ENCODE measurements around the gene INPP4B. TPM values are rescaled to one million over a fixed set of nuclear protein-coding genes. Genes with fewer than 3 reads are reported as not detected.
"Not testable (repeated sequence)": the region's sequence is repeated elsewhere in the genome, so short reads cannot be mapped to it uniquely, and the experiment has no call there.

The INPP4B gene
- total RNA-seq, 1 donor from 2014 or later: 16.8 TPM

- no peaks in the 10 kb centered on the region for H3K36me3 Mint-ChIP-seq (ENCODE audit: low read depth)
- no peak for DNase-seq (ENCODE audit: low spot score)
- peak overlapping the region; percentile 6 for H3K4me3 Mint-ChIP-seq
- intact Hi-C loops (cut with micrococcal nuclease): loop anchor here (2.0 to 5.0 kb wide), 2 partner anchors 29 to 465 kb away; partner anchors contain the start of gene INPP4B
- H3K27ac Mint-ChIP-seq: peak overlapping the region; percentile 61
- no peaks in the 10 kb centered on the region for H3K27me3 Mint-ChIP-seq (ENCODE audit: insufficient read depth)
- peaks cover 21% of the 10 kb centered on the region for H3K4me1 Mint-ChIP-seq (ENCODE audit: low read depth)
- H3K9me3 Mint-ChIP-seq: no peaks in the 10 kb centered on the region
These were observed 28.7 kb downstream of the INPP4B start for GRCh38 chr4:142817442-142817841.

- Mint-ChIP-seq H3K4me3 (no peak overlapping the region), H3K27ac (no peak overlapping the region), H3K9me3 (no peaks in the 10 kb centered on the region), H3K36me3 (ENCODE audit: low read depth) (no peaks in the 10 kb centered on the region), H3K4me1 (ENCODE audit: low read depth) (peaks cover 31% of the 10 kb centered on the region), H3K27me3 (ENCODE audit: insufficient read depth) (no peaks in the 10 kb centered on the region)
- DNase-seq (ENCODE audit: low spot score): no peak
- intact Hi-C loops (cut with micrococcal nuclease): loop anchor here (1.0 to 5.0 kb wide), 3 partner anchors 8 to 464 kb away; partner anchors contain the start of gene INPP4B
These were observed 30.3 kb downstream of the INPP4B start for GRCh38 chr4:142815834-142816233.

DNA sequence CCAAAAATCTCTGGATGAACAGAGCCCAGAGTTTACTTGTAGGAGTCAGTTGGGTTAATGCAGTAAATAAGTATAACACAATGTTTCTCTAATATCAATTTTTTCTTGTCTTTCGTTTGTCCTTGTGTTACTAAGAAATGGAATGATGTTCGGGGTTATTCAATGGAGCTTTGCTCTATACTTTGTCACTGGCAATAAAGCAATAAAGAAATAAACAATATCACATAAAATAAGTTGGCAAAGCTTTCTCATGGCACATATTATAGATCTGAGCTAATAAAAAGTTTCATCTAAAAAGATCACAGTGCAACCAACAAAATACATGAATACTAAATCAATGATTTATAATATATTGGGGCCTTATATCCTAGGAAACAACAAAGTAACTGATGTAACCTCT is 32.7 kb downstream of the INPP4B start:
- no peak overlapping the region for H3K27ac Mint-ChIP-seq
- no peak overlapping the region for H3K4me3 Mint-ChIP-seq
- intact Hi-C loops (cut with micrococcal nuclease): no loop called here
- no peaks in the 10 kb centered on the region for H3K36me3 Mint-ChIP-seq (ENCODE audit: low read depth)
- no peak for DNase-seq (ENCODE audit: low spot score)
- H3K4me1 Mint-ChIP-seq (ENCODE audit: low read depth): peaks cover 33% of the 10 kb centered on the region
- no peaks in the 10 kb centered on the region for H3K27me3 Mint-ChIP-seq (ENCODE audit: insufficient read depth)
- H3K9me3 Mint-ChIP-seq: no peaks in the 10 kb centered on the region

GRCh38 chr4:142812091-142812490 is 34.0 kb downstream of the INPP4B start:
- no peak for DNase-seq (ENCODE audit: low spot score)
- Mint-ChIP-seq H3K27ac (no peak overlapping the region), H3K4me3 (no peak overlapping the region), H3K36me3 (ENCODE audit: low read depth) (no peaks in the 10 kb centered on the region), H3K27me3 (ENCODE audit: insufficient read depth) (no peaks in the 10 kb centered on the region), H3K9me3 (no peaks in the 10 kb centered on the region), H3K4me1 (ENCODE audit: low read depth) (peaks cover 20% of the 10 kb centered on the region)
- intact Hi-C loops (cut with micrococcal nuclease): no loop called here

DNA sequence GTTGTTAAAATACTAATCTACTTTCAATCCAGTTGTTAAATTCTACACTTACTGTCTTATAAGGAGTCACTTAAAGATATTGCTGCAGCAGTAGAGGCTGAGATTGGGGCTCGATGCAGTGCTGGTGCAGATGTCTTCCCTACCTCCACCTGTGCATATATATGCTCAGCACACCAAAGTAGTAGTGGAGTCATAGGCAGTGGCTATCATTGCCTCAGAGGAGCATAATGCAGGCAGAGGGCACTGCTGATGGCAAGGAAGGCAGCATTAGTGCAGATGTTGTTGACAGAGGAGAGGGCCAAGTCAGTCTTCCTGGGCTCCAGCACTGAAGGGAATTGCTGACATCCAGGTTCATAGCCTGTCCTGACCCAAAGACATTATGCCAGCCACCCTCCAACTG is 35.1 kb downstream of the INPP4B start:
- no peak for DNase-seq (ENCODE audit: low spot score)
- H3K4me1 Mint-ChIP-seq (ENCODE audit: low read depth): peaks cover 17% of the 10 kb centered on the region
- no peaks in the 10 kb centered on the region for H3K9me3 Mint-ChIP-seq
- H3K4me3 Mint-ChIP-seq: no peak overlapping the region
- H3K27me3 Mint-ChIP-seq (ENCODE audit: insufficient read depth): no peaks in the 10 kb centered on the region
- no peak overlapping the region for H3K27ac Mint-ChIP-seq
- H3K36me3 Mint-ChIP-seq (ENCODE audit: low read depth): no peaks in the 10 kb centered on the region
- intact Hi-C loops (cut with micrococcal nuclease): no loop called here

GRCh38 chr4:142809559-142809958 is 36.5 kb downstream of the INPP4B start:
- no peak for DNase-seq (ENCODE audit: low spot score)
- Mint-ChIP-seq H3K4me3 (no peak overlapping the region), H3K27ac (no peak overlapping the region), H3K9me3 (no peaks in the 10 kb centered on the region), H3K36me3 (ENCODE audit: low read depth) (no peaks in the 10 kb centered on the region), H3K27me3 (ENCODE audit: insufficient read depth) (no peaks in the 10 kb centered on the region), H3K4me1 (ENCODE audit: low read depth) (peaks cover 12% of the 10 kb centered on the region)
- intact Hi-C loops (cut with micrococcal nuclease): no loop called here

DNA sequence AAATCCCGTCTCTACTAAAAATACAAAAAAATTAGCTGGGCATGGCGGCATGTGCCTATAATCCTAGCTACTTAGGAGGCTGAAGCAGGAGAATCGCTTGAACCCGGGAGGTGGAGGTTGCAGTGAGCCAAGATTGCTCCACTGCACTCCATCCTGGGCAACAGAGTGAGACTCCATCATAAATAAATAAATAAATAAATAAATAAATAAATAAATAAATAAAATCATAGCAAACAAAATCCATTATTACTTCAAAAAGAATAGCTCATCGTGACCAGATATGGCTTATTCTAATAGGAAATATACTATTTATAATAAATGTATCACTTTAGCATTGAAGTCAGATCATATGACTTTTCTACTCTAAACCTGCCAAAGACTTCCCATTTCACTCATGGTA is 42.2 kb downstream of the INPP4B start:
- H3K4me3 Mint-ChIP-seq; H3K27me3 Mint-ChIP-seq (ENCODE audit: insufficient read depth); H3K36me3 Mint-ChIP-seq (ENCODE audit: low read depth); intact Hi-C loops (cut with micrococcal nuclease); H3K9me3 Mint-ChIP-seq; H3K27ac Mint-ChIP-seq; DNase-seq (ENCODE audit: low spot score): not testable (repeated sequence)
- peaks cover 19% of the 10 kb centered on the region for H3K4me1 Mint-ChIP-seq (ENCODE audit: low read depth)

- Mint-ChIP-seq H3K27me3 (ENCODE audit: insufficient read depth) (peaks cover 2% of the 10 kb centered on the region), H3K4me1 (ENCODE audit: low read depth) (peaks cover 19% of the 10 kb centered on the region), H3K4me3 (no peak overlapping the region), H3K9me3 (no peaks in the 10 kb centered on the region), H3K36me3 (ENCODE audit: low read depth) (peaks cover 4% of the 10 kb centered on the region), H3K27ac (no peak overlapping the region)
- intact Hi-C loops (cut with micrococcal nuclease): no loop called here
- no peak for DNase-seq (ENCODE audit: low spot score)
These were observed 44.1 kb downstream of the INPP4B start for GRCh38 chr4:142801966-142802365.

DNA sequence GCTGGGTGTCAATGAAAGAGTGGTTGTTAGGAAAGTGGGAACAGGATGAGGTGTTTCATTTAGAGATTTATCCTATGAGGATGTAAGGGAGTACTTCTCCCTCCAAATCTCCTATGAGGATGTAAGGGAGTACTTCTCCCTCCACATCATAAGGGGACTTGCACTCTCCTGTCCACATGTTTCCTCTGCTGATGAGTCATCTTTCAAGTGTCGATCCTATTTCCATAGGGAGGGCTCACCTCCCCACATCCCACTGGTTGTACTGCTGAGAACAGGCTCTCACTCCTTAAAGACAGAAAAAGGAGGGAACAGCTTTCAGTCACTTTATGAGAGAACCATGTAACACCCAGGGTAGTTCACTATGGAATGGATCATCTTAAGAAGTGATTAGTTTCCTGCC is 65.0 kb downstream of the INPP4B start:
- H3K36me3 Mint-ChIP-seq (ENCODE audit: low read depth): no peaks in the 10 kb centered on the region
- no peak overlapping the region for H3K4me3 Mint-ChIP-seq
- intact Hi-C loops (cut with micrococcal nuclease): no loop called here
- H3K27ac Mint-ChIP-seq: no peak overlapping the region
- peaks cover 3% of the 10 kb centered on the region for H3K4me1 Mint-ChIP-seq (ENCODE audit: low read depth)
- no peaks in the 10 kb centered on the region for H3K27me3 Mint-ChIP-seq (ENCODE audit: insufficient read depth)
- no peaks in the 10 kb centered on the region for H3K9me3 Mint-ChIP-seq
- DNase-seq (ENCODE audit: low spot score): no peak

GRCh38 chr4:142778900-142779299 is 67.2 kb downstream of the INPP4B start:
- no peaks in the 10 kb centered on the region for H3K27me3 Mint-ChIP-seq (ENCODE audit: insufficient read depth)
- no peaks in the 10 kb centered on the region for H3K9me3 Mint-ChIP-seq
- H3K36me3 Mint-ChIP-seq (ENCODE audit: low read depth): no peaks in the 10 kb centered on the region
- H3K4me3 Mint-ChIP-seq: no peak overlapping the region
- intact Hi-C loops (cut with micrococcal nuclease): no loop called here
- DNase-seq (ENCODE audit: low spot score): no peak
- H3K4me1 Mint-ChIP-seq (ENCODE audit: low read depth): peaks cover 6% of the 10 kb centered on the region
- H3K27ac Mint-ChIP-seq: no peak overlapping the region

DNA sequence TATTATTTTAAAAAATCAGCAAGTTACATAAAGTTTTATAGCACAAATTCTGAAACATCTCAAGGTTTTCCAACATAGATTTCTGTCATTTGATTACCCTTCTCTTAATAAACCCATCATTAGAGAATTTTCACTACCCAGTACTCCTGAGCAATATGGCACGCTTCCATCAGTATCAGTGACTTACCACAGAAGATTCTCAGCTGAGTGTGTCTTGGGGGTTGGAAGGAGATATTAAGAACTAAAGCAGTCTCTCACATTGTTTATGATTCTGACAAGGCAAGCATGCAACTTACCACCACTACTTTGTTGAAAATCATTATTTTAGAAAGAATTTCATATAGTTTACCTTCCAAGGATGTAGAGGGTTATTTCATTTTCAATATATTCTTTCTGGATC is 67.7 kb downstream of the INPP4B start:
- intact Hi-C loops (cut with micrococcal nuclease): no loop called here
- Mint-ChIP-seq H3K4me3 (no peak overlapping the region), H3K36me3 (ENCODE audit: low read depth) (no peaks in the 10 kb centered on the region), H3K9me3 (no peaks in the 10 kb centered on the region), H3K27me3 (ENCODE audit: insufficient read depth) (no peaks in the 10 kb centered on the region), H3K27ac (no peak overlapping the region), H3K4me1 (ENCODE audit: low read depth) (peaks cover 6% of the 10 kb centered on the region)
- no peak for DNase-seq (ENCODE audit: low spot score)

DNA sequence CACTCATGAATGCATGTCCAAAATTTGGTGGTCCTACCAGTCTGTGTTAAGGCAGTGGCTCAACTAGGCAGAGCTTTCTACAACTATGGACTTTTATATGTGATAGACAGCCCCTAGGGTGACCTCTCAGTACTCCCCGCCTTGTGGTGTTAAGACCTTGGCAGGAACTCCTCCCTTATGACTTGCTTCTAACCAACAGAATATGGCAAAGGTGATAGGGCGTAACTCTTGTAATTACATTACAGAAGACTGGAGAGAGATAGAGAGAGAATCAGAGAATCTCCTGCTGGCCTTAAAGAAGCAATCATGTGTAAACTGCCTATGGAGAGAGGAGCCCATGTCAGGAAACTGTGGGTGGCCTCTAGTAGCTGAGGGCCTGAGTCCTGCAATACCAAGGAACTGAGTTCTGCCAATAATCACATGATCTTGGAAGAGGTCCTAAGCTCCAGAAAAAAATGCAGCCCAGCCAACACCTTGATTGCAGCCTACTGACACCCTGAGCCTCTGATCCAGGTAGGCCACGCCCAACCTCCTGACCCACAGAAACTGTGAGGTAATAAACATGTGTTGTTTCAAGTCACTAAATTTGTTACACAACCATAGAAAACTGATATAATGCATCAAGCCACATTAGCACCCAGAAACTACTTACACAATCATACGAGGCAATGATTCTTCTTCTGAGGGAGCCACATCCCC is 68.9 kb downstream of the INPP4B start:
- Mint-ChIP-seq H3K4me1 (ENCODE audit: low read depth) (peaks cover 6% of the 10 kb centered on the region), H3K27ac (no peak overlapping the region), H3K36me3 (ENCODE audit: low read depth) (no peaks in the 10 kb centered on the region), H3K4me3 (no peak overlapping the region), H3K27me3 (ENCODE audit: insufficient read depth) (no peaks in the 10 kb centered on the region), H3K9me3 (no peaks in the 10 kb centered on the region)
- intact Hi-C loops (cut with micrococcal nuclease): no loop called here
- no peak for DNase-seq (ENCODE audit: low spot score)

DNA sequence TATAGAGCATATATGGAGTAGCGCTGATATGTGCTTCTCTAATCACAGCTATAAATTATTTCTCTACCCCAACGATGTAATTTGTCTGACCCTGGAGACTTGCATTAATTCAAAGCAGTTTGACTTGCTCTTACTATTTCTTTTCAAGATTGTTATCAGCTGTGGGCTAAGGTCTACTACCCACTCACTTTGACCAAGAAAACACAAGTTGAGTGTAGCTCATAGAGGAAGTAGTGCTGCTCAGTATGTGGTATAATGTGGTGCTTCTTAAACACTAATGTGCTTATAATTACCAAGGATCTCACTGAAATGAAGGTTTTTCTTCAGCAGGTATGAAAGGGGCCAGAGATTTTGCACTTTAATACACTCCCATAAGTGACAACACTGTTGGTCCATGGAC is 70.1 kb downstream of the INPP4B start:
- H3K4me3 Mint-ChIP-seq: no peak overlapping the region
- H3K36me3 Mint-ChIP-seq (ENCODE audit: low read depth): no peaks in the 10 kb centered on the region
- no peaks in the 10 kb centered on the region for H3K27me3 Mint-ChIP-seq (ENCODE audit: insufficient read depth)
- H3K4me1 Mint-ChIP-seq (ENCODE audit: low read depth): peaks cover 6% of the 10 kb centered on the region
- no peak for DNase-seq (ENCODE audit: low spot score)
- intact Hi-C loops (cut with micrococcal nuclease): no loop called here
- no peaks in the 10 kb centered on the region for H3K9me3 Mint-ChIP-seq
- no peak overlapping the region for H3K27ac Mint-ChIP-seq

DNA sequence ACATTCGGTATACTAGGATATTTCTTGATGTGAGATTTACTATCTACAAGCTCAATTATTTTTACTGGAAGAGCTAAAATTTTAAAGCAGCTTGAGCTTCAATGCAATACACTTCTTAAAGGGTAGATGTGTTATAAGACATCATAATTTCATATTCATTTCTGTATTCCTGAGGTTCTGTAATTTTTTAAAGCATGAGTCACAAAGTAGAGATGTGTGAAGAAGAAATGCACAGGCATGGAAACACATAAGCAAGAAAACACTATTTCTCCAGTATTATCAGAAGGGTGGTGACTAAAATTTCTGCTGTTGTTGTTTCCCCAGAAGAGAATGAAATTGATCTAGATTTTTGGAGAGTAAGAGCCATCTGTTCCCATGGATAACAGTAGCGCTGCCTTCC is 72.6 kb downstream of the INPP4B start:
- intact Hi-C loops (cut with micrococcal nuclease): no loop called here
- H3K9me3 Mint-ChIP-seq: no peaks in the 10 kb centered on the region
- no peak overlapping the region for H3K27ac Mint-ChIP-seq
- no peaks in the 10 kb centered on the region for H3K27me3 Mint-ChIP-seq (ENCODE audit: insufficient read depth)
- no peak overlapping the region for H3K4me3 Mint-ChIP-seq
- DNase-seq (ENCODE audit: low spot score): no peak
- peaks cover 6% of the 10 kb centered on the region for H3K4me1 Mint-ChIP-seq (ENCODE audit: low read depth)
- H3K36me3 Mint-ChIP-seq (ENCODE audit: low read depth): no peaks in the 10 kb centered on the region
